H9 (cell line): Measurements from ENCODE around the gene BRAT1. TPM values are rescaled to one million over a fixed set of nuclear protein-coding genes. Genes with fewer than 3 reads are reported as not detected.

ENCODE experiments used
- DNase-seq: peaks from one replicate; pipeline ENCODE4 v3.0.0-alpha.2; 2017
- H2AFZ ChIP-seq: one replicate; pipeline ENCODE4 v1.6.1; 2013; ENCODE audit warnings: mild to moderate bottlenecking, low read length, control low read depth, moderate library complexity
- H2AK5ac ChIP-seq: 2 replicates; pipeline ENCODE4 v1.6.1; 2013; ENCODE audit warnings: low read length, control low read depth, mixed read lengths; ENCODE audit not compliant: insufficient read length
- H2BK120ac ChIP-seq: one replicate; pipeline ENCODE4 v1.6.1; 2013; ENCODE audit warnings: low read depth, mild to moderate bottlenecking, low read length, control low read depth, inconsistent platforms; ENCODE audit not compliant: poor library complexity, severe bottlenecking
- H2BK12ac ChIP-seq: 2 replicates; pipeline ENCODE4 v1.6.1; 2013; ENCODE audit warnings: low read length, control low read depth, mixed read lengths, low read depth; ENCODE audit not compliant: insufficient read length
- H2BK15ac ChIP-seq: 2 replicates; pipeline ENCODE4 v1.6.1; 2013; ENCODE audit warnings: low read depth, low read length, control low read depth
- H2BK20ac ChIP-seq: one replicate; pipeline ENCODE4 v1.6.1; 2013; ENCODE audit warnings: low read depth, mild to moderate bottlenecking, low read length, control low read depth, inconsistent platforms; ENCODE audit not compliant: poor library complexity, severe bottlenecking
- H2BK5ac ChIP-seq: 2 replicates; pipeline ENCODE4 v1.6.1; 2013; ENCODE audit warnings: low read length, control low read depth, mixed read lengths; ENCODE audit not compliant: insufficient read length
- H3K14ac ChIP-seq: 2 replicates; pipeline ENCODE4 v1.6.1; 2013; ENCODE audit warnings: low read length, control low read depth; ENCODE audit not compliant: insufficient read depth
- H3K18ac ChIP-seq: 2 replicates; pipeline ENCODE4 v1.6.1; 2013; ENCODE audit warnings: low read depth, mild to moderate bottlenecking, mixed read lengths, low read length, control low read depth; ENCODE audit not compliant: insufficient read length
- H3K23ac ChIP-seq: 2 replicates; pipeline ENCODE4 v1.6.1; 2013; ENCODE audit warnings: low read length, control low read depth, mixed read lengths, low read depth; ENCODE audit not compliant: insufficient read length
- H3K23me2 ChIP-seq: 2 replicates; pipeline ENCODE4 v1.6.1; 2013; ENCODE audit warnings: low read depth, mild to moderate bottlenecking, mixed read lengths, low read length, control low read depth; ENCODE audit not compliant: insufficient read length, poor library complexity, severe bottlenecking
- H3K27ac ChIP-seq: 2 replicates; pipeline ENCODE4 v1.5.1; 2013; ENCODE audit warnings: low read length, control low read depth, mixed read lengths, low read depth; ENCODE audit not compliant: insufficient read length
- H3K27me3 ChIP-seq: 2 replicates; pipeline ENCODE4 v1.6.1; 2013; ENCODE audit warnings: low read length, control low read depth, inconsistent platforms; ENCODE audit not compliant: insufficient read depth
- H3K4ac ChIP-seq: 2 replicates; pipeline ENCODE4 v1.6.1; 2013; ENCODE audit warnings: low read depth, mild to moderate bottlenecking, control low read depth, inconsistent platforms, low read length, moderate library complexity
- H3K4me1 ChIP-seq: 2 replicates; pipeline ENCODE4 v1.6.1; 2013; ENCODE audit warnings: low read length, control low read depth, inconsistent platforms; ENCODE audit not compliant: insufficient read depth
- H3K4me2 ChIP-seq: 2 replicates; pipeline ENCODE4 v1.6.1; 2013; ENCODE audit warnings: low read length, control low read depth, mixed read lengths; ENCODE audit not compliant: insufficient read length, insufficient read depth
- H3K56ac ChIP-seq: 2 replicates; pipeline ENCODE4 v1.6.1; 2013; ENCODE audit warnings: low read depth, mild to moderate bottlenecking, mixed read lengths, low read length, control low read depth; ENCODE audit not compliant: insufficient read length
- H3K79me1 ChIP-seq: 2 replicates; pipeline ENCODE4 v1.6.1; 2013; ENCODE audit warnings: low read depth, mild to moderate bottlenecking, moderate library complexity, low read length, control low read depth, inconsistent platforms; ENCODE audit not compliant: insufficient read depth, poor library complexity, severe bottlenecking
- H3K79me2 ChIP-seq: 2 replicates; pipeline ENCODE4 v1.6.1; 2013; ENCODE audit warnings: low read length, control low read depth, inconsistent platforms; ENCODE audit not compliant: insufficient read depth
- H3K9ac ChIP-seq: 2 replicates; pipeline ENCODE4 v1.6.1; 2013; ENCODE audit warnings: low read length, control low read depth, mixed read lengths; ENCODE audit not compliant: insufficient read length; ENCODE audit errors: extremely low read depth
- H3K9me3 ChIP-seq: one replicate; pipeline ENCODE4 v1.6.1; 2013; ENCODE audit warnings: low read depth, low read length, inconsistent platforms; ENCODE audit not compliant: control insufficient read depth
- H3T11ph ChIP-seq: one replicate; pipeline ENCODE4 v1.6.1; 2013; ENCODE audit warnings: mild to moderate bottlenecking, low read length, control low read depth, inconsistent platforms
- H4K20me1 ChIP-seq: one replicate; pipeline ENCODE4 v1.6.1; 2013; ENCODE audit not compliant: control insufficient read depth, insufficient read length, insufficient read depth
- H4K5ac ChIP-seq: 2 replicates; pipeline ENCODE4 v1.6.1; 2013; ENCODE audit warnings: low read depth, mild to moderate bottlenecking, mixed read lengths, low read length, control low read depth; ENCODE audit not compliant: insufficient read length
- H4K8ac ChIP-seq: replicated peaks from 2 replicates; pipeline ENCODE4 v1.6.1; 2013; ENCODE audit warnings: low read length, control low read depth, mixed read lengths, low read depth; ENCODE audit not compliant: insufficient read length
- H4K91ac ChIP-seq: 2 replicates; pipeline ENCODE4 v1.6.1; 2013; ENCODE audit warnings: low read depth, mild to moderate bottlenecking, moderate library complexity, mixed read lengths, low read length, control low read depth; ENCODE audit not compliant: insufficient read length
- H3K27ac Mint-ChIP-seq, 3 experiments: 2 replicates in 2 of 3; 3 replicates in 1 of 3; pipeline ENCODE4 v1.8.0; 2020 to 2021; ENCODE audit warnings: mixed read lengths in 3 of 3, mild to moderate bottlenecking in 1 of 3, moderate library complexity in 1 of 3
- H3K27me3 Mint-ChIP-seq: 2 replicates; pipeline ENCODE4 v1.8.0; 2021; ENCODE audit warnings: low read depth, mild to moderate bottlenecking, moderate library complexity, mixed read lengths
- H3K36me3 Mint-ChIP-seq, 3 experiments: 2 replicates in 2 of 3; 3 replicates in 1 of 3; pipeline ENCODE4 v1.8.0; 2020 to 2021; ENCODE audit warnings: low read depth in 3 of 3, mixed read lengths in 3 of 3; ENCODE audit not compliant: insufficient read depth in 1 of 3
- H3K4me1 Mint-ChIP-seq, 2 experiments: 2 replicates each; pipeline ENCODE4 v1.8.0; 2020; ENCODE audit warnings: mixed read lengths in 2 of 2
- H3K4me3 Mint-ChIP-seq, 2 experiments: 2 replicates in 1 of 2; 3 replicates in 1 of 2; pipeline ENCODE4 v1.8.0; 2020 to 2021; ENCODE audit warnings: mild to moderate bottlenecking in 2 of 2, mixed read lengths in 2 of 2, moderate library complexity in 1 of 2
- H3K9me3 Mint-ChIP-seq, 2 experiments: 2 replicates in 1 of 2; 3 replicates in 1 of 2; pipeline ENCODE4 v1.8.0; 2020; ENCODE audit warnings: mild to moderate bottlenecking in 2 of 2, mixed read lengths in 2 of 2, moderate library complexity in 1 of 2
- CTCF ChIP-seq: fragments of 200-600 bp; sonication (generic); conservative IDR thresholded peaks from 3 replicates; pipeline ENCODE4 v1.8.0; 2021; ENCODE audit warnings: antibody characterized with exemption, mild to moderate bottlenecking
- WGBS: extraction: QIAGEN DNeasy Blood & Tissue Kit; methylation state at CpG from one replicate; pipeline ENCODE4 v1.1.7; 2013; ENCODE audit warnings: missing lambda C conversion rate, low lambda C conversion rate, mixed read lengths; ENCODE audit not compliant: insufficient read length; ENCODE audit errors: extremely low coverage; 5-methylcytosine and 5-hydroxymethylcytosine counted together
- total RNA-seq: library from RNA; stranded (reverse); gene quantifications from 2 replicates; pipeline ENCODE4 v1.2.1, GENCODE V29; 2021

The BRAT1 gene
- total RNA-seq, 1 experiment from 2014 or later, result 41.2 TPM

DNA sequence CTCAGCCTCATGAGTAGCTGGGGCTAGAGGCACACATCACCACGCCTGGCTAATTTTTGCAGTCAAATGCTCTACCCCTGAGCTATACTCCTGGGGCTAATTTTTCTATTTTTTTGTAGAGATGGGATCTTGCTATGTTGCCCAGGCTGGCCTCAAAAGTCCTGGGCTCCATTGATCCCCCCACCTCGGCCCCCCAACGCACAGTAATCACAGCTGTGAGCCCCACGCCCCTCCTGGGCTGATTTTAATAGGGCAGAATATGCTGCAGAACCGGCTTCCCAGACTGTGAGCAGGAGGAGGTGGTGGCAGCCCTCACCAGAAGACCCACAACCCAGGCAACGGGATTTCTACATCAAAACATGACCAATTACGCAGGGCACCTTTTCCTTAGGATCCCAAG, 15.2 kb downstream of the BRAT1 start:
- TF ChIP-seq CTCF, result no peak
- Histone ChIP-seq H3K4ac (no peak overlapping the region), H4K20me1 (no peaks in the 10 kb centered on the region), H4K5ac (no peak overlapping the region), H3K27me3 (no peaks in the 10 kb centered on the region), H3K23ac (no peak overlapping the region), H3K23me2 (no peaks in the 10 kb centered on the region), H3K9ac (no peak overlapping the region), H3K79me1 (no peaks in the 10 kb centered on the region), H3K18ac (no peak overlapping the region), H3T11ph (no peak overlapping the region), H4K91ac (no peak overlapping the region), H2BK5ac (no peak overlapping the region), H3K56ac (no peak overlapping the region), H2BK15ac (no peak overlapping the region), H2AK5ac (no peak overlapping the region), H3K4me1 (no peaks in the 10 kb centered on the region), H3K9me3 (no peaks in the 10 kb centered on the region), H3K14ac (no peak overlapping the region), H4K8ac (no peak overlapping the region), H2BK12ac (no peak overlapping the region), H3K79me2 (no peaks in the 10 kb centered on the region), H2BK120ac (no peak overlapping the region), H2AFZ (no peak overlapping the region), H3K4me2 (no peak overlapping the region), H3K27ac (no peak overlapping the region), H2BK20ac (no peak overlapping the region)
- WGBS, result no CpG with 5 or more reads among the region's 7 CpGs
- peaks cover 13 to 43% (median 34%) of the 10 kb centered on the region in 3 experiments for H3K36me3 Mint-ChIP-seq
- peaks cover 2 to 3% of the 10 kb centered on the region in 2 experiments; a peak in 2 of 5 replicates for H3K9me3 Mint-ChIP-seq
- DNase-seq, result no peak
- no peaks in the 10 kb centered on the region for H3K27me3 Mint-ChIP-seq
- H3K4me3 Mint-ChIP-seq, result no peak overlapping the region
- no peak overlapping the region for H3K27ac Mint-ChIP-seq
- H3K4me1 Mint-ChIP-seq, result no peaks in the 10 kb centered on the region
